Measurements from ENCODE around the gene TRIM13. TPM values are rescaled to one million over a fixed set of nuclear protein-coding genes. Genes with fewer than 3 reads are reported as not detected.

The TRIM13 gene
- total and polyA plus RNA-seq, 2 of the 8 experiments (the other 6 are each of a cell fraction or from before 2014, with no cell fraction given) = 21.2 to 31.5 TPM

GRCh38 chr13:50038266-50038665 is 41.4 kb downstream of the TRIM13 start:
- Histone ChIP-seq H3K23ac (ENCODE audit: insufficient read length) (no peak overlapping the region), H4K20me1 (replicated peaks in 1 of 2; ENCODE audit: control insufficient read depth in 1 of 2, insufficient read depth in 2 of 2, low read length in 2 of 2) (no peaks in the 10 kb centered on the region), H2BK20ac (ENCODE audit: low read length) (no peak overlapping the region), H3K56ac (replicated peaks; ENCODE audit: insufficient read length, low read depth, low read length) (no peak overlapping the region), H2BK5ac (ENCODE audit: low read depth, low read length) (no peak overlapping the region), H3K27me3 (replicated peaks in 1 of 4; ENCODE audit: control insufficient read depth in 3 of 4, extremely low read depth in 1 of 4, insufficient read depth in 3 of 4, low read length in 3 of 4) (no peaks in the 10 kb centered on the region), H3K18ac (ENCODE audit: extremely low read depth, low read length) (no peak overlapping the region), H3K4ac (replicated peaks; ENCODE audit: insufficient read length, low read depth, low read length) (no peak overlapping the region), H2AK5ac (ENCODE audit: low read depth, low read length) (no peak overlapping the region), H3K9me3 (ENCODE audit: insufficient read depth in 2 of 2, low read depth in 1 of 2, low read length in 1 of 2) (no peaks in the 10 kb centered on the region), H3K4me2 (ENCODE audit: insufficient read depth in 1 of 2, low read depth in 2 of 2, low read length in 2 of 2) (no peak overlapping the region), H4K8ac (ENCODE audit: extremely low read depth, insufficient read depth, low read length) (no peak overlapping the region), H3K36me3 (ENCODE audit: control insufficient read depth in 2 of 4, insufficient read depth in 4 of 4, low read length in 3 of 4) (no peaks in the 10 kb centered on the region), H3K23me2 (ENCODE audit: low read depth, low read length) (no peaks in the 10 kb centered on the region), H3K4me3 (ENCODE audit: extremely low read depth in 1 of 4, insufficient read depth in 2 of 4, low read depth in 3 of 4, low read length in 4 of 4) (no peak overlapping the region), H2BK12ac (ENCODE audit: low read depth, low read length) (no peak overlapping the region), H3K4me1 (replicated peaks in 1 of 4; ENCODE audit: control insufficient read depth in 3 of 4, insufficient read depth in 4 of 4, low read length in 3 of 4) (no peaks in the 10 kb centered on the region), H3K9ac (replicated peaks in 1 of 4; ENCODE audit: extremely low read depth in 1 of 4, low read depth in 3 of 4, low read length in 3 of 4) (no peak overlapping the region), H4K91ac (replicated peaks; ENCODE audit: insufficient read length, low read length) (no peak overlapping the region), H3K79me1 (ENCODE audit: low read depth, low read length) (no peaks in the 10 kb centered on the region), H2BK120ac (replicated peaks; ENCODE audit: low read depth, low read length) (no peak overlapping the region), H3K79me2 (ENCODE audit: control insufficient read depth in 1 of 2, insufficient read depth in 2 of 2, low read length in 2 of 2) (no peaks in the 10 kb centered on the region), H4K5ac (ENCODE audit: insufficient read length, low read depth, low read length) (no peak overlapping the region), H2AFZ (ENCODE audit: low read length) (no peak overlapping the region), H3K14ac (ENCODE audit: insufficient read length) (no peak overlapping the region), H3K27ac (ENCODE audit: low read depth, low read length) (no peak overlapping the region), H2BK15ac (ENCODE audit: low read length) (no peak overlapping the region)
- FAIRE-seq (no peak), DNase-seq (ENCODE audit: low read depth in 1 of 2, low spot score in 2 of 2) (no peak)
- 89% methylated on average over 6 of the region's 6 CpGs; no CpG with 5 or more reads in 1 of the 2 experiments for whole genome bisulfite sequencing, 2 experiments (ENCODE audit: extremely low coverage in 1 of 2, insufficient coverage in 1 of 2, insufficient read length in 1 of 2, insufficient replicate concordance in 2 of 2, low coverage in 1 of 2, low lambda C conversion rate in 2 of 2, missing lambda C conversion rate in 1 of 2)
- CTCF ChIA-PET (ENCODE audit: partially characterized antibody) = no interaction called here
- POLR2A ChIA-PET (ENCODE audit: partially characterized antibody) = interaction anchor here (1.0 to 1.1 kb wide), 2 partner anchors 41 to 44 kb away, joined by 3 read pairs; partner anchors contain the start of gene TRIM13
- TF ChIP-seq KDM1A (IDR thresholded peaks at IDR 0.05; ENCODE audit: borderline replicate concordance, low read length) = no peak
- no peak for TF ChIP-seq GABPA (IDR thresholded peaks at IDR 0.05; ENCODE audit: borderline replicate concordance, insufficient read depth, low read length)
- no peak for TF ChIP-seq JUN (IDR thresholded peaks at IDR 0.05; ENCODE audit: low read depth, low read length)
- no peak for TF ChIP-seq CBX5 (IDR thresholded peaks at IDR 0.05; ENCODE audit: low read depth, low read length)
